ENCODE data around the gene LGALS3BP. TPM values are rescaled to one million over a fixed set of nuclear protein-coding genes. Genes with fewer than 3 reads are reported as not detected.

Gene LGALS3BP
- total RNA-seq, 1 experiment from 2014 or later, result 57.9 TPM

DNA sequence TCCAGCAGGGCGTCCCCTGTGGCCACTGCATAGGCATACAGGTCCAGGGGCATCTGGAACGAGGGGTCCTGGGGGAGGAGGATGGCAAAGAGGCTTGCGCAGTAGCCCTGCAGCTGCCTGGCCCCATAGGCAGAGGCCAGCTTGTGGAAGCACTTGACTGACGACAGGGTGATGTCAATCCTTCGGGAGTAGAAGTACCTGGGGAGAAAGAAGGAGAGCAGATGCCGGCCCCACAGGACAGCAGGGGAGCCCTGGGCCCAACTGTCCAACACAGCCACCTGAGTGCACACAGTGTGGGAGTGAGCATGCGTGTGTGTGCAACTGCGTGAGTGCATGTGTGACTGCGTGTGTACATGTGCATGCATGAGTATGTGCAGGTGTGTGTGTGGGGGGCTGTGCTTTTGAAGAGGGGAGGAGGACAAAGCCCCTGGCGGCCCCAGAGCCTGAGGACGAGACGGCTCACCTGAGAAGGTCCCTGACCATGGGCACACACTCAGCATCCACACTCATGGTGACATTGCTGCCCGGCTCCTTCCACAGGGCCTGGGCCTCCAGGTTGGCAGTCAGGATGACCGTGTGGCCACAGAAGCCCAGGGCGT lies 7.1 kb downstream of the LGALS3BP start:
- Mint-ChIP-seq H3K27me3 (ENCODE audit: low read depth) (no peaks in the 10 kb centered on the region; the same call in 1 of the 2 replicates), H3K4me3 (no peak overlapping the region), H3K4me1 (peaks cover 24% of the 10 kb centered on the region), H3K9me3 (no peaks in the 10 kb centered on the region), H3K27ac (no peak overlapping the region), H3K36me3 (peaks cover 4% of the 10 kb centered on the region; the same call in 1 of the 2 replicates)
- POLR2A ChIA-PET, result interaction anchor here (2.2 kb wide), 1 partner anchor 106 kb away, joined by 6 read pairs; no protein-coding TSS in a partner anchor
- TF ChIP-seq, protein P1, sequence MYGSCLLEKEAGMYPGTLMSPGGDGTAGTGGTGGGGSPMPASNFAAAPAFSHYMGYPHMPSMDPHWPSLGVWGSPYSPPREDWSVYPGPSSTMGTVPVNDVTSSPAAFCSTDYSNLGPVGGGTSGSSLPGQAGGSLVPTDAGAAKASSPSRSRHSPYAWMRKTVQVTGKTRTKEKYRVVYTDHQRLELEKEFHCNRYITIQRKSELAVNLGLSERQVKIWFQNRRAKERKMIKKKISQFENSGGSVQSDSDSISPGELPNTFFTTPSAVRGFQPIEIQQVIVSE (CRISPR knock-in tag; IDR thresholded peaks at IDR 0.05; ENCODE audit: borderline replicate concordance), result no peak
- 0 out of 2 replicates have a peak, but pooled peaks have one; percentile 15 for TF ChIP-seq TCF7 (CRISPR knock-in tag; IDR thresholded peaks at IDR 0.05; ENCODE audit: low read depth)
- CTCF ChIA-PET, result interaction anchor here (1.0 to 8.3 kb wide), 12 partner anchors 32 to 129 kb away, joined by 3 to 95 read pairs (median 5); no protein-coding TSS in a partner anchor
- no peak for ATAC-seq
- no peak for DNase-seq (ENCODE audit: low spot score)

DNA sequence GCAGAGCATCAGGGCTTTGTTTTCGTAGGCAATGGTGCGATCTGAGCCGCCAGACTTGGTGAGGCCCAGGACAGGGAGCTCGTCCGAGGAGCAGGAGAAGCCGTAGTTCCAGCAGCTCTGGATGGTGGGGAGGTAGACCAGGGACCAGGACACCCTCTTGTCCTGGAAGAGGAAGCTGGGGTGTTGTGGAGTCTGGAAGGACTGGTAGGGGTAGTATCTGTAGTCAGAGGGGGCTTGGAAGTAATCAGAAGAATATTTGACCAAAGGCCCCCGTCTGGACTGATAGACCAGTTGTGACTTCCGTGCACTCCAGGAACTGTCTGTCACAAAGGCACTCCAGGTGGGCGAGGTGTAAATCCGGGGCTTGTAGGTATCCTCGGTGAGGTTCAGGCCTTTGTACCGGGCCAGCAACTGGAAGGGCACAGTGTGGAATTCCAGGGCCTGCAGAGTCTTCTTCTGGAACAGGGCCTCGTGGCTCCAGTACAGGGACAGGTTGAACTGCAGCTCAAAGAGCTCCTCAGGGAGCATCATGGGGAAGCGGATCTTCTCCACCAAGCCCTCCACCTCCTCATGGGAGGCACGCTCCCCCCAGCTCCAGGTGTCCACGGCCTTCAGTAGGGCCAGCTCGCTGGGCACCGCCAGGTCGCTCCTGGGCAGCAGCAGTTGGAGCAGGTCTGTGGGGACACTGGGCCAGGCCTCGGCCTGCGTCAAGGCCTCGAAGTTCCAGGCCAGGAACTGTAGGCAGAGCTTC lies 7.8 kb downstream of the LGALS3BP start:
- no peak overlapping the region for H3K4me3 Mint-ChIP-seq
- peaks cover 24% of the 10 kb centered on the region for H3K4me1 Mint-ChIP-seq
- peaks cover 4% of the 10 kb centered on the region; the same call in 1 of the 2 replicates for H3K36me3 Mint-ChIP-seq
- POLR2A ChIA-PET, result interaction anchor here (2.2 kb wide), 1 partner anchor 105 kb away, joined by 6 read pairs; no protein-coding TSS in a partner anchor
- TF ChIP-seq, protein P2, sequence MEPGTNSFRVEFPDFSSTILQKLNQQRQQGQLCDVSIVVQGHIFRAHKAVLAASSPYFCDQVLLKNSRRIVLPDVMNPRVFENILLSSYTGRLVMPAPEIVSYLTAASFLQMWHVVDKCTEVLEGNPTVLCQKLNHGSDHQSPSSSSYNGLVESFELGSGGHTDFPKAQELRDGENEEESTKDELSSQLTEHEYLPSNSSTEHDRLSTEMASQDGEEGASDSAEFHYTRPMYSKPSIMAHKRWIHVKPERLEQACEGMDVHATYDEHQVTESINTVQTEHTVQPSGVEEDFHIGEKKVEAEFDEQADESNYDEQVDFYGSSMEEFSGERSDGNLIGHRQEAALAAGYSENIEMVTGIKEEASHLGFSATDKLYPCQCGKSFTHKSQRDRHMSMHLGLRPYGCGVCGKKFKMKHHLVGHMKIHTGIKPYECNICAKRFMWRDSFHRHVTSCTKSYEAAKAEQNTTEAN (CRISPR knock-in tag; IDR thresholded peaks at IDR 0.05), result no peak
- TF ChIP-seq NFATC4 (CRISPR knock-in tag; IDR thresholded peaks at IDR 0.05) (no peak), ELF4 (CRISPR knock-in tag; IDR thresholded peaks at IDR 0.05; ENCODE audit: low read depth) (no peak), ZNF232 (CRISPR knock-in tag; IDR thresholded peaks at IDR 0.05) (no peak)
- TF ChIP-seq, protein P3, sequence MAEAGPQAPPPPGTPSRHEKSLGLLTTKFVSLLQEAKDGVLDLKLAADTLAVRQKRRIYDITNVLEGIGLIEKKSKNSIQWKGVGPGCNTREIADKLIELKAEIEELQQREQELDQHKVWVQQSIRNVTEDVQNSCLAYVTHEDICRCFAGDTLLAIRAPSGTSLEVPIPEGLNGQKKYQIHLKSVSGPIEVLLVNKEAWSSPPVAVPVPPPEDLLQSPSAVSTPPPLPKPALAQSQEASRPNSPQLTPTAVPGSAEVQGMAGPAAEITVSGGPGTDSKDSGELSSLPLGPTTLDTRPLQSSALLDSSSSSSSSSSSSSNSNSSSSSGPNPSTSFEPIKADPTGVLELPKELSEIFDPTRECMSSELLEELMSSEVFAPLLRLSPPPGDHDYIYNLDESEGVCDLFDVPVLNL (CRISPR knock-in tag; IDR thresholded peaks at IDR 0.05; ENCODE audit: borderline replicate concordance, low read depth), result no peak
- ATAC-seq (no peak), DNase-seq (ENCODE audit: low spot score) (no peak)
- CTCF ChIA-PET, result interaction anchor here (0.6 to 8.3 kb wide), 34 partner anchors 8 to 687 kb away, joined by 3 to 95 read pairs (median 4); partner anchors contain the start of gene LGALS3BP
- no peaks in the 10 kb centered on the region; the same call in 1 of the 2 replicates for H3K27me3 Mint-ChIP-seq (ENCODE audit: low read depth)
- H3K9me3 Mint-ChIP-seq, result no peaks in the 10 kb centered on the region
- H3K27ac Mint-ChIP-seq, result peak overlapping the region; percentile 75

DNA sequence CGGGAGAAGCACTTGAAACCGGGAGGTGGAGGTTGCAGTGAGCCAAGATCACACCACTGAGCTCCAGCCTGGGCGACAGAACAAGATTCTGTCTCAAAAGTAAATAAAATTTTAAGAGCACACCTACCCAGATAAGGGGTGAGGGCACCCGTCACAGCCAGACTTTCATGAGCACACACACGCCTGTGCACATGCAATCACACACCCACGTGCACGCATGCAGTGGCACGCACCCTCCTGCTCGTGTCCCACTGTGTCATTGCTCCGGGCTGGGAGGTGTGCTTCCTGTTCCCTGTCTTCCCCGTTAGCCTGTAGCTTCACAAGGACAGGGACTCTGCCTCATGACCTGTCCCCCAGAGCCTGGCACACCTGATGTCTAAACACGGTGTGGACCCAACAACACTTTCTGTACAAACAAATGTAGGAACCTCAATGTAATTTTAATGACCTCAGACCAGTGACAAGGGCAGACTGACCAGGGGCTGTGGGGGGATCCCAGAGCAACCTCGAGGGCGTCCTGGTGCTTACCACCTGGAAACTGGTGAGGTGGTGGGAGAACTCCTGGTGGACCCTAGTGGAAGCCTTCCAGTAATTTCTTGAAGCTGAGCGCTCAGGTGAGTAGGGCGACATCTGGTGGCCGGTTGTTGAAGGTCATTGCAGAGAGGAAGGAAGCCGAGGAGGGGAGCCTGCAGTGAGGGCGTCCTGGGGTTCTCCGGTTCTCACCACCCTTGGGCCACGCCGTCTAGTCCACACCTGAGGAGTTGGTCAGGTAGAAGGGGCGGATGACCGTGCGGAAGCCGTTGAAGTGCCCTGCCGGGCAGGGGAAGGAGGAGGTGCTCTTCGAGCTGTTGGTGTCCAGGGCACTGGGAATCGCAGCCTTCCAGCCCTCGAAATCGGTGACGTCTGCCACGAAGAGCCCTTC lies 8.6 kb downstream of the LGALS3BP start:
- Mint-ChIP-seq H3K27ac (peak overlapping the region; percentile 75), H3K27me3 (ENCODE audit: low read depth) (no peaks in the 10 kb centered on the region; the same call in 1 of the 2 replicates), H3K4me3 (no peak overlapping the region), H3K9me3 (no peaks in the 10 kb centered on the region), H3K36me3 (peaks cover 4% of the 10 kb centered on the region; the same call in 1 of the 2 replicates), H3K4me1 (peaks cover 24% of the 10 kb centered on the region)
- TF ChIP-seq, protein P4, sequence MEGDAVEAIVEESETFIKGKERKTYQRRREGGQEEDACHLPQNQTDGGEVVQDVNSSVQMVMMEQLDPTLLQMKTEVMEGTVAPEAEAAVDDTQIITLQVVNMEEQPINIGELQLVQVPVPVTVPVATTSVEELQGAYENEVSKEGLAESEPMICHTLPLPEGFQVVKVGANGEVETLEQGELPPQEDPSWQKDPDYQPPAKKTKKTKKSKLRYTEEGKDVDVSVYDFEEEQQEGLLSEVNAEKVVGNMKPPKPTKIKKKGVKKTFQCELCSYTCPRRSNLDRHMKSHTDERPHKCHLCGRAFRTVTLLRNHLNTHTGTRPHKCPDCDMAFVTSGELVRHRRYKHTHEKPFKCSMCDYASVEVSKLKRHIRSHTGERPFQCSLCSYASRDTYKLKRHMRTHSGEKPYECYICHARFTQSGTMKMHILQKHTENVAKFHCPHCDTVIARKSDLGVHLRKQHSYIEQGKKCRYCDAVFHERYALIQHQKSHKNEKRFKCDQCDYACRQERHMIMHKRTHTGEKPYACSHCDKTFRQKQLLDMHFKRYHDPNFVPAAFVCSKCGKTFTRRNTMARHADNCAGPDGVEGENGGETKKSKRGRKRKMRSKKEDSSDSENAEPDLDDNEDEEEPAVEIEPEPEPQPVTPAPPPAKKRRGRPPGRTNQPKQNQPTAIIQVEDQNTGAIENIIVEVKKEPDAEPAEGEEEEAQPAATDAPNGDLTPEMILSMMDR (IDR thresholded peaks at IDR 0.05), result peak; percentile 75
- peak; percentile 59; the same call in 1 of the 2 replicates for TF ChIP-seq ZNF423 (CRISPR knock-in tag; IDR thresholded peaks at IDR 0.05)
- TF ChIP-seq NFATC4 (CRISPR knock-in tag; IDR thresholded peaks at IDR 0.05), result no peak
- 0 out of 2 replicates have a peak, but pooled peaks have one; percentile 43 for TF ChIP-seq FOXP1 (CRISPR knock-in tag; IDR thresholded peaks at IDR 0.05; ENCODE audit: borderline replicate concordance)
- no peak for TF ChIP-seq ZNF416 (CRISPR knock-in tag; IDR thresholded peaks at IDR 0.05)
- no peak for TF ChIP-seq KAT7 (CRISPR knock-in tag; IDR thresholded peaks at IDR 0.05; ENCODE audit: borderline replicate concordance)
- DNase-seq (ENCODE audit: low spot score) (peak; percentile 87), ATAC-seq (peak; percentile 48)
- ChIA-PET POLR2A (interaction anchor here (2.2 kb wide), 1 partner anchor 105 kb away, joined by 6 read pairs; no protein-coding TSS in a partner anchor), CTCF (interaction anchor here (0.6 to 8.3 kb wide), 36 partner anchors 9 to 688 kb away, joined by 3 to 95 read pairs (median 4); partner anchors contain the start of gene LGALS3BP)

Measured in WTC11 (cell line).